Fibroblast of pulmonary artery (primary cell): ENCODE data around the gene MELK.

ENCODE experiments used
- DNase-seq: peaks from one replicate; pipeline ENCODE4 v3.0.0-alpha.2; 2010; ENCODE audit warnings: low read depth
- H3K4me3 ChIP-seq: replicated peaks from 2 replicates; pipeline ENCODE4 v1.5.1; 2011; ENCODE audit warnings: low read depth, mild to moderate bottlenecking, control low read depth, low read length, moderate library complexity
- TF ChIP-seq, protein P1 (sequence below): IDR thresholded peaks from 2 replicates; pipeline ENCODE4 v1.5.1; 2011; ENCODE audit warnings: mild to moderate bottlenecking, control low read depth, low read length, inconsistent platforms; ENCODE audit errors: missing control alignments

The MELK gene

GRCh38 chr9:36576866-36577265 is 4.2 kb downstream of the MELK start:
- H3K4me3 ChIP-seq, result no peak overlapping the region
- TF ChIP-seq, protein P1, sequence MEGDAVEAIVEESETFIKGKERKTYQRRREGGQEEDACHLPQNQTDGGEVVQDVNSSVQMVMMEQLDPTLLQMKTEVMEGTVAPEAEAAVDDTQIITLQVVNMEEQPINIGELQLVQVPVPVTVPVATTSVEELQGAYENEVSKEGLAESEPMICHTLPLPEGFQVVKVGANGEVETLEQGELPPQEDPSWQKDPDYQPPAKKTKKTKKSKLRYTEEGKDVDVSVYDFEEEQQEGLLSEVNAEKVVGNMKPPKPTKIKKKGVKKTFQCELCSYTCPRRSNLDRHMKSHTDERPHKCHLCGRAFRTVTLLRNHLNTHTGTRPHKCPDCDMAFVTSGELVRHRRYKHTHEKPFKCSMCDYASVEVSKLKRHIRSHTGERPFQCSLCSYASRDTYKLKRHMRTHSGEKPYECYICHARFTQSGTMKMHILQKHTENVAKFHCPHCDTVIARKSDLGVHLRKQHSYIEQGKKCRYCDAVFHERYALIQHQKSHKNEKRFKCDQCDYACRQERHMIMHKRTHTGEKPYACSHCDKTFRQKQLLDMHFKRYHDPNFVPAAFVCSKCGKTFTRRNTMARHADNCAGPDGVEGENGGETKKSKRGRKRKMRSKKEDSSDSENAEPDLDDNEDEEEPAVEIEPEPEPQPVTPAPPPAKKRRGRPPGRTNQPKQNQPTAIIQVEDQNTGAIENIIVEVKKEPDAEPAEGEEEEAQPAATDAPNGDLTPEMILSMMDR, result no peak
- no peak for DNase-seq

DNA sequence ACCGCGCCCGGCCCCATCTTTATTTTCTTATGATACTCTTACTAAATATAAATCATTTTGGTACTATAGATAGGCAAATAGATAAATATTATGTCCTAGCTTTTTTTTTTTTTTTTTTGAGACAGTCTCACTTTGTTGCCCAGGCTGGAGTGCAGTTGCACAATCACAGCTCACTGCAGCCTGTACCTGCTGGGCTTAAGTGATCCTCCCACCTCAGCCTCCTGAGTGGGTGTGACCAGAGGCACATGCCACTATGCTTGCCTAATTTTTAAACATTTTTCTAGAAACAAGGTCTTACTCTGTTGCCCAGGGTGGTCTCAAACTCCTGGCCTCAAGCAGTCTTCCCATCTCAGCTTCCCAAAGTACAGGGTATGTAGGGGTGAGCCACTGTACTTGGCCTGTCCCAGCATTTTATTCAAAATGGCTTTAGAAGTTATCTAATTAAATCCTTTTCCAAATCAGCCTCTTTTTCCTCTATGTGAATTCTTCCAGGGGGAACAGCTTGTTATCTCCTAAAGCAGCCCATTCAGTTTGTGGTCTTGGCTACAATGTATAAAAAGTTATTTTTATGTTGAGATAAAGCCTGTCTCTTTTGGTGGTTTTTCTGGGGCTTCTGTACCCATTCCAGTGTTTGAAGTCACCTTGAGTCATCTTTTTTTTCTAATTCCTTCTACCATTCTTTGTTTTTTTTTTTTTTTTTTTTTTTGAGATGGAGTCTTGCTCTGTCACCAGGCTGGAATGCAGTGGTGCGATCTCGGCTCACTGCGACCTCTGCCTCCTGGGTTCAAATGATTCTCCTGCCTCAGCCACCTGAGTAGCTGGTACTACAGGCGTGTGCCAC is 12.1 kb downstream of the MELK start:
- no peak overlapping the region for H3K4me3 ChIP-seq
- TF ChIP-seq, protein P1, result no peak
- peak; percentile 43 for DNase-seq

DNA sequence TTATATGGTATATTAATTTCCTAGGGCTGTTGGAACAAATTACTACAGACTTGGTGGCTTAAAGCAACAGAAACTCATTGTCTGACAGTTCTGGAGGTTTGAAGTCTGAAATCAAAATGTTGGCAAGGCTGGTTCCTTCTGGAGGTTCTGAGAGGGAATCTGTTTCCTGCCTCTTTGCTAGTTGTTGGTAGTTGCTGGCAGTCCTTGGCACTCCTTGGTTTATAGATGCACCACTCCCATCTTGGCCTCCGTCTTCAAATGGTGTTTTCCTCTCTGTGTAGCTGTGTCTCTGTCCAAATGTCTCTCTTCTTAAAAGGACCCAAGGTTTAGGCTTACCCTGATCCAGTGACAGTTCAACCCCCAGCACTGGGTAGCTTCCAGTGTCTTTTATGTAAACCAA is 17.5 kb downstream of the MELK start:
- no peak overlapping the region for H3K4me3 ChIP-seq
- no peak for DNase-seq
- TF ChIP-seq, protein P1, result no peak

DNA sequence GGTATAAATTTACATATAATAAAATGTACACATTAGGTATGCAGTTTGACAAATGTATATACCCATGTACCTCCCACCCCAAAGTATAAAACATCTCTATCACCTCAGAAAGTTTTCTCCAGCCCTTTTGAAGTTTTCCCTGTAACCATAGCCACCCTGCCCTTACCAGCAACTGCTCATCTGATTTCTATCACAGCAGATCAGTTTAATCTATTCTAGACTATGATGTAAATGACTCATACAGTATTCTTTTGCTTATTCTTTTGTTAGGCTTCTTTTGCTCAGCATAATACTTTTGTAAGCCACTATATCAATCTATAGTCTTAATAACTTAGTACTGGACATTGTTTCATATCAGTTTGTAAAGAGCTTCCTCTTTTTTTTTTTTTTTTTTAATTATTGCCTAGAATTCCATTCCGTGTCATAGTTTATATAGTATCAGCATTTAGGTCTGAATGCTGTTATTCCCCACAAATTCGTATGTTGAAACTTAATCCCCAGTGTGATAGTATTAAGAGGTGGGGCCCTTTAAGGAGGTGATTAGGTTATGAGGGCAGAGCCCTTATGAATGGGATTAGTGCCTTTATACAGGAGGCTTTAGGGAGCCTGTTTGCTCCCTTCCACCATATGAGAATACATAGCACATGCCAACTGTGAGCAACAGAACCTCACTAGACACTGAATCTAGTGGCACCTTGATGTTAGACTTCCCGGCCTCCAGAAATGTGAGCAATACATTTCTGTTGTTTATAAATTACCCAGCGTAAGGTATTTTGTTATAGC is 20.3 kb downstream of the MELK start:
- no peak overlapping the region for H3K4me3 ChIP-seq
- no peak for DNase-seq
- TF ChIP-seq, protein P1, result no peak

DNA sequence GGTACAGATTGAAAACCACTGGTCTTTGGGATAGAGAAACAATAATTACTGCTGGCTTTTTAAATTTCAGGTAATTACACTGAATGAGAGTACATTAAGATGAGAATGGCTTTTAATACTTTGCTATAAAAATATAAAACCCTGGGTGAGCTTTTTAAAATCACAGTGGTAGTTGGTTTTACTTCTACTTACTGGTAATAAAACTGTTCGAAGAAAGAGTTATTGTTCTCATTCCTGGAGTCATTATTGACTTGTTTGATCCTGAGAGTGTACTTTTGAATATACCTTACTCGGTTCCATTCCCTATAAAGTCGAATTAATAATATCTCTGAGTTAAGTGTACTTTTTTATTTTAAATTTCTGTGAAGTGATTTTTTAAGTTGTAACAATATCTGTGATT is 21.5 kb downstream of the MELK start:
- DNase-seq, result no peak
- TF ChIP-seq, protein P1, result no peak

DNA sequence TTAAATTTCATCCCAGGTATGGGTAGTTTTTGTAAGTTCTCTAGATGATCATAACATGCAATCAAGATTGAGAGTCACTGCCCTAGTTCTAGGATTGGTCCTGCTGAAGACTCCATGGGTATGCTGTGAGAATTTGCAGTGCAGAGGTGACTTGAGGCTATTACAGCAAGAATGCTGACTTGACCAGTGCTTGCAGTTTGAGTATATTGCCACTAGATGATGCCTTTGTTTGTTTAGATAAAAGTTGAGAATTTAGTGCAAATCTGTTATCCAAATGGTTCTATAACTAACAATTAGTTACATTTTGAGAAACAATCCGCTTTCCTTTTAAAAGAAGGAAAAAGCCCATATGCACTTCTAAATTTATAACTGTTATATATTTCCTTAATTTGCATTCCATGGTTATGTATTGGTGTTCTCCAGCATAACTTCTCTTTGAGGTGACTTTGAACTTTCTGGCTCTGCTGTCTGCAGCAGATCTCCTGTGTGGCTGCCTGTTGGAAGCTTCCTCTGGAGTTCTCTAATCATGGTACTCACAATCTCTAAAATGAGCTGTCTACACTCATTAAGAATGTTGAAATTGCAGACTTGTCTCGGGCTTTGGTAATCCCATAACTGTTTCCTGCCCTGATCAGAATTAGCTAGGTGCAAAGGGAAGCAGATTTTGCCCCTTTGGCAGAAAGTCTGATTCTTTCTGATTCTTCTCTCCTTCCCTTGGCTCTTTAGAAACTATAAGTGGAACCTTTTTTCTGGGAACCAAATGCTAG is 24.9 kb downstream of the MELK start:
- H3K4me3 ChIP-seq, result no peak overlapping the region
- peak; percentile 82 for DNase-seq

More for the DNA sequence above, 21.5 kb downstream of the MELK start:
- H3K4me3 ChIP-seq, result no peak overlapping the region

More for the DNA sequence above, 24.9 kb downstream of the MELK start:
- TF ChIP-seq, protein P1, result peak; percentile 92
